ENCODE data around the gene ATG12.

Gene ATG12

DNA sequence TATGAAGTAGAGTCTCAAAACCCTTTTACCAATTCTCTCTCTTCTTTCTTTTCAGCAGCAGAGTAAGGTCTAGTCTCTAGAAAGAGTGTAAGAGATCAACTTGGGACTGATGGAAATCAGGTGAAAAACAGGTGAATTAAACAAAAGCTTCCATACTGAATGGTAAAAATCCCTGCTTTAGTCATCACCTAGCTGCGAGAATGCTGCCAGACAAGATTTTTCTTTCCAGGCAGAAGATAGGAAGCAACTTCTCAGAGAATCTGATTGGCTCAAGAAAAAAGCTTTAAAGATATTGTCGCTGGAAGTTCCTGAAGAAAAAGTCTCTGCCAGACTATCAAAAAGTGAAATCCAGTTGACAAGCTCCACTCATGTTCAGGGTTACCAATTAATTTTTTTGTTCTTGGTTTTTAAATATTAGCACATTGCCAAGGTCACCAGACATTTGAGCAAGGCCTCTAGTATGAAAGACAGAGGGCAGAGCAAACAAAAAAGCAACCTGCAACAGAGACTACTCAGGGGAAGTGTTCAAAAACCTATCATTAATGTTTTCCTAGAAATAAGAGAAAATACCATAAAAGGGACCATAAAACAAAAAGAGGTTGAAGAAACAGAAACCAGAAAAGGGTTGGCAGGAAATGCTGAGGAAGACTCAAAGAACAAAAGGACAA, 34.2 kb downstream of the ATG12 start:
- no peak for DNase-seq (ENCODE audit: low read depth)

DNA sequence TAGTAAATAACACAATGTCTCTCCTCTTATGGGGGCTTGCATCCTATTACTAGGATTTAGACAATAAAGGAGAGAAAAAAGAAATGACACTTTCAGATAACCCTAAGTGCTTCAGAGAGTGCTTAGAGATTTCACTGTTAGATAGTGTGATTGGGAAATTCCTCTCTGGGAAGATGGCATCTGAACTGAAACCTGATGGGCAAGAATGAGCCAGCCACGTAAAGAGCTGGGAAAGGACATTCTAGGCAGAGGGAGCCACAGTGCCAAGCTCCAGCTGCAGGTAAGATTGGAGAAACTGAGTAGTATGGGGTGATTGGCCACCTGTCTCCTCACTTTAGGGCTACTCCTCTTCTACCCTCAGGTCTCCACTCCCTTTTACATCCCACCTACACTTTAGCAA, 39.4 kb downstream of the ATG12 start:
- DNase-seq (ENCODE audit: low read depth): no peak

DNA sequence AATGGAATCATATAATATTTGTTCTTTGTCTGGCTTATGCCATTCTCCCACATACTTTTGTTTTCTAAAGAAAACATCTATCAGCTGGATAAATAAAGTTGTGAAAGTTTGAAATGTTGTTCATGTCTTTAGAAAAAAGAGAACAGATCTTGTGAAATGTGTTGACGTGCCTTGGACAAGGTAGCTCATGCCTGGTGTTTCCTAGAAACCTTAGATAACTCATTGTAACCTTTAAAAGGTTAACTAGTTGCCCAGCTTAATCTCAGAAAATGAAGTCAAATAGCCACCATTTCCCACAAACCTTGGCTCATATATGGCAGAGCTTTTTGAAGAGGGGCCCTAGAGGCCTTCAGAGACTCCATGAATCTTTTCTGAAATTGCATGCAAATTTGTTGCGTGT, 40.2 kb downstream of the ATG12 start:
- DNase-seq (ENCODE audit: low read depth): no peak

DNA sequence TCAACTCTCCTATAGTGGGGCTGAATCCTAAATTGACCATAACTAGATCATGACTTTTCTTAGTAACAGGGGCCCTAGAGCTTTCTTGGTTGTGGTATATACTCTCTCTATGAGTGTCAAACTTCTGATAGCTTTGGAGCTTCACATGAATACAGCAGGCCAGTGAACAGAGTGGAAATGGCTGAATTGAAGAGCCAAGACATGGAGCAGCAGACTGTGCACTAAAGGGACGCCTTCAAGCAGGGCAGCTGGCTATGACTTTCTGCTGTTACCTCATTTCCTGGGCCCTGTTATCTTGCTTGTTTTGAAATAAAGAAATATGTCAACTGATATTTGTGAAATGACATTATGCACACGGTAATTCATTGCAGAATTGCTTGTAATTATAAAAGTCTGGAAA, 41.3 kb downstream of the ATG12 start:
- DNase-seq (ENCODE audit: low read depth): no peak

DNA sequence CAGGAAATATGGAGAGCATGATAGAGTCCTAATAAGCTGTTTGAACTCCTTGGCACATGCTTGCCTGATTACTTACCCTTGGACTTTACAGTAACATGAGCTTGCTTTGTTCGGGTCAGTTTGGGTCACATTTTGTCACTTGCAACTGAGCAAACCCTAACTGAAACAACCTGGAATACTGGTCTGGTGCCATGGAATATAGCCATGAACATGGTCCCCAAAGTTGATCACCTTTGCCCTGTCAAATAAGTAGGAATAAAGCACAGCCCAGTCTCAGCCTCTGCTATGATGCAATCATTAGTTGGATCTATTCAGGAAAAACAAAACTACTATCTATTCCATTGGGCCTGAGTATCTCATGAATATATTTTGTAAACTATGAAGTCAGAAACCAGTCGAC, 43.1 kb downstream of the ATG12 start:
- no peak for DNase-seq (ENCODE audit: low read depth)

DNA sequence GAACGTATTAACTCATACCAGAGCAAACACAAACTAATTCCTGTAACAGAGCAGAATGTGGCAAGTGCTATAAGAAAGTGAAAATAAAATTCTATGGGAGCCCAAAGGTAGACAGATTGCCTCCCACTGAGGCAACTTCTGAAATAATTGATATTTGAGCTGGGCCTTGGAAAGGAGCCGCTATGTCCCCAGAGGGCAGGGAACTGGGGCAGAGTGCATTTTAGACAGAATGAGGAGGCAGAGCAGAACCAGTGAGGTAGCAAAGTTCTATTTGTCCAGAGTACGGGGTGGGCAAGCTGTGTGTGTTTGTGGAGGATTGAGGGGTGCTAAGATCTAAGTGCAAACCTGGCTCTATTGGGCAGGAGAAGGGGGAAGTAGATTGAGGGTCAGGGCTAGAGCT, 44.7 kb downstream of the ATG12 start:
- DNase-seq (ENCODE audit: low read depth): no peak

DNA sequence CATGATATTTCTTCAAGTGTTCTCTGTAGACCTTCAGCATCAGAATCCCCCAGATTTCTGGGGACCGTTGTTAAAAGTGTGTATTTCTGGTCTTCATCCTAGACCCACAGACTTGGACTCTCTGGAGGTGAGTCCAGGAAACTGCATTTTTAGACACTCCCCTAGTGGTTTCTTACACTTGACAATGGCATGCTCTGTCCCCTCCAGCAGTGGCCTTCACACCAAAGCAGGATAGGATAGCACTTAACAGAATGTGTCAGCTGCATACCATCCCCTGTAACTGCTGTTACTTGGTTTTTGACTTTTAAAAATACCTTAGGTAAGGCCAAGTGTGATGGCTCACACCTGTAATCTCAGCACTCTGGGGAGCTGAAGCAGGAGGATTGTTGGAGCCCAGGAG, 45.7 kb downstream of the ATG12 start:
- DNase-seq (ENCODE audit: low read depth): no peak

DNA sequence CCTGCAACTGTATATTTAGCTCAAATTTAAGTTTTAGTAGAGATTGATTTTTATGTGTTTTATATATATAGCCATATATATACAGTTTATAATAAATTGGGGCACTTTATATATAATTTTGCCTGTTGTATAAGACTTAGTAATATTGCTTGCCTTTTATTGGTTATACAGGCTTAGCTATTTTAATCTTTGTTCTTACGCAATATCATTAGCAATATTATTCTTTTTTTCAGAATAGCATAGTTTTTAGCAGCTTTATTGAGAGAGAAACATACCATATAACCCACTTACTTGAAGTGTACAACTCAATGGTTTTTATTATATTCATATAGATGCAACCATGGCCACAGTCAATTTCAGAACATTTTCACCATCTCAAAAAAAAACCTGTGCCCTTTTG, 52.9 kb downstream of the ATG12 start:
- no peak for DNase-seq (ENCODE audit: low read depth)

DNA sequence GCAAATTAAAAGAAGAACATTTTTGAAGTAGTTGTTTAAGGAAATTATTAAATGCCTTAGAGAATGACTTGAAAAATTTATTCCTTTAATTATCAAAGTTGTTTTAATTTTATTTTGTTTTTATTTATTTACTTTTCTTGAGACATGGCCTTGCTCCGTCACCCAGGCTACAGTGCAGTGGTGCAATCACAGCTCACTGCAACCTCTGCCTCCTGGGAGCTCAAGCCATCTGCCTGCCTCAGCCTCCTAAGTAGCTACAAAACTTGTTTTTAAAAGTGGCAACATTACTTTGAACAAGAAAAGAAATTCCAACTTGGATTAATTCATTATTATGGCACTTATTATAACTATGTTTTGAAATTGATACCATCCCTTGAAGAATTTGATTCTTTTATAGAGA, 53.9 kb downstream of the ATG12 start:
- no peak for DNase-seq (ENCODE audit: low read depth)

DNA sequence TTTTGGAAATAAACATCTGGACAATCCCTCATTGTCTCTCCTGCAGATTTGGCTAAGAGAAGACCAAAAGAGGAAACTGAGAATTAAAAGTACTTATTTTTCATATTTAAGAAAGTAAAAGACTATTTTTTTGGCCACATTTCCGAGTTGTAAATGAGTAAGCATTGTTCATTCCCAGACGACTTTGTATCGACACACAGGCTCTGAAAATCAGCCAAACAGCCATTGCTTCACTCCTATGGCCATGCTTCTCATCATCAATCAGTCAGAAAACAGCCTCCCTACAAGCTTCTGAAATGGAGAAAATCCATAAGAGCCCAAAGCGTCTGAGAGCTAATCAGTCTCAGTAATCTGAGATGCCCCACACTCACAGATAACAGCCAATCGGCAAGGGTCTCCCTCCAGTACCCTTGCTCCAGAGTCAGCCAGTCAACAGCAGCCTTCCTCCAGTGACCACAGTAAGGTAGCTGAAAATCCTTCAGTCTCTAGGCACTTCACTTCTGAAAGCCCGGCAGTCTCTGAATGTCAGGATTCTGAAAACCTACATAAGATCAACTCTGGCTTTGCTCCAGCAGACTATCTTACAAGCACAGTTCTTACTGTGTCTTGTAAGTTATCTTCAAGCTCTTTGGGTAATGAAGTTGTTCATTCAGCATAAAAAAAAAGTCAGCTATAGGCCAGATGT, 55.8 kb downstream of the ATG12 start:
- no peak for DNase-seq (ENCODE audit: low read depth)

DNA sequence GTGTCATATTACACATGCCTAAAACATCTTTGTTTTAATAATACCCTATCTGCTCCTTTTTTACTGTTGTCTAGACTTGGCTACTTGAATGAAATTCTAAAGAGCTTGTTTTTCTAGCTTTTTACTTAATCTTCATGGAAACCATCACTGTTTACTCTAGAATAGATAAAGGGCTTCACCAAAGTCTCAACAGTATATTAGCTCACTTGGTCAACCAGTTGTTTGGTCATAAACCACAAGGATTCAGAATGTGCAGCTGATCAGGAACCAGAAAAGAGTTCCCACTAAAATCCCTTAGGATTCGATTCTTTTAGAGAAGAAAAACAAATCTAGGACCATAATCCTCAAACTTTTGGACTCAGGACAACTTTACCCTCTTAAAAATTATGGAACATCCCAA, 62.9 kb downstream of the ATG12 start:
- DNase-seq (ENCODE audit: low read depth): no peak
